ENCODE results near the gene GRK6.

- no peak for TF ChIP-seq CTCF (IDR thresholded peaks at IDR 0.05; ENCODE audit: low read length)
- no peak for TF ChIP-seq EZH2 (optimal IDR thresholded peaks at IDR 0.05; ENCODE audit: low read depth, low read length)
- TF ChIP-seq EZH2phosphoT487 (IDR thresholded peaks at IDR 0.05; ENCODE audit: low read length): no peak
These were observed 33.5 kb downstream of the GRK6 start for GRCh38 chr5:177459819-177460628.
